ENCODE results near the gene PLXDC2.
"Not testable (repeated sequence)": the region's sequence is repeated elsewhere in the genome, so short reads cannot be mapped to it uniquely, and the experiment has no call there.

The PLXDC2 gene

GRCh38 chr10:20144268-20144667 is 328.0 kb downstream of the PLXDC2 start:
- no peak for DNase-seq

- no peak for DNase-seq
Observed at GRCh38 chr10:20146004-20146403, 329.8 kb downstream of the PLXDC2 start.

- DNase-seq, result no peak
Observed at GRCh38 chr10:20147684-20148083, 331.5 kb downstream of the PLXDC2 start.

- DNase-seq, result no peak
Observed at GRCh38 chr10:20156511-20156910, 340.3 kb downstream of the PLXDC2 start.

GRCh38 chr10:20157314-20157713 is 341.1 kb downstream of the PLXDC2 start:
- DNase-seq, result no peak

GRCh38 chr10:20158086-20158485 is 341.9 kb downstream of the PLXDC2 start:
- DNase-seq, result no peak

GRCh38 chr10:20162123-20162522 is 345.9 kb downstream of the PLXDC2 start:
- DNase-seq, result no peak

- DNase-seq, result no peak
Observed at GRCh38 chr10:20166096-20166675, 350.0 kb downstream of the PLXDC2 start.

- DNase-seq, result no peak
Observed at GRCh38 chr10:20170661-20171060, 354.4 kb downstream of the PLXDC2 start.

GRCh38 chr10:20173046-20173445 is 356.8 kb downstream of the PLXDC2 start:
- no peak for DNase-seq

- no peak for DNase-seq
Observed at GRCh38 chr10:20175719-20176118, 359.5 kb downstream of the PLXDC2 start.

GRCh38 chr10:20180766-20181165 is 364.5 kb downstream of the PLXDC2 start:
- no peak for DNase-seq

GRCh38 chr10:20181434-20181833 is 365.2 kb downstream of the PLXDC2 start:
- DNase-seq, result no peak

- no peak for DNase-seq
Observed at GRCh38 chr10:20185116-20185515, 368.9 kb downstream of the PLXDC2 start.

GRCh38 chr10:20191392-20191791 is 375.2 kb downstream of the PLXDC2 start:
- DNase-seq, result not testable (repeated sequence)

- no peak for DNase-seq
Observed at GRCh38 chr10:20195076-20195475, 378.8 kb downstream of the PLXDC2 start.

- no peak for DNase-seq
Observed at GRCh38 chr10:20200758-20201157, 384.5 kb downstream of the PLXDC2 start.

- DNase-seq, result no peak
Observed at GRCh38 chr10:20202337-20202736, 386.1 kb downstream of the PLXDC2 start.

GRCh38 chr10:20207653-20208052 is 391.4 kb downstream of the PLXDC2 start:
- DNase-seq, result no peak

- not testable (repeated sequence) for DNase-seq
Observed at GRCh38 chr10:20209098-20209497, 392.9 kb downstream of the PLXDC2 start.

- no peak for DNase-seq
Observed at GRCh38 chr10:20215547-20216152, 399.4 kb downstream of the PLXDC2 start.

GRCh38 chr10:20221356-20221755 is 405.1 kb downstream of the PLXDC2 start:
- no peak for DNase-seq

- no peak for DNase-seq
Observed at GRCh38 chr10:20228729-20229128, 412.5 kb downstream of the PLXDC2 start.

GRCh38 chr10:20232079-20232705 is 416.0 kb downstream of the PLXDC2 start:
- DNase-seq, result no peak

GRCh38 chr10:20233423-20233822 is 417.2 kb downstream of the PLXDC2 start:
- no peak for DNase-seq
